ENCODE measurements around the gene TRIM71. TPM values are rescaled to one million over a fixed set of nuclear protein-coding genes. Genes with fewer than 3 reads are reported as not detected.
"Not testable (repeated sequence)": the region's sequence is repeated elsewhere in the genome, so short reads cannot be mapped to it uniquely, and the experiment has no call there.

TRIM71 gene
- total RNA-seq, 1 donor from 2014 or later = 117 TPM

- Mint-ChIP-seq H3K4me1 (ENCODE audit: low read depth, unreplicated experiment) (peaks cover 2% of the 10 kb centered on the region), H3K9me3 (ENCODE audit: unreplicated experiment) (peaks cover 2% of the 10 kb centered on the region), H3K36me3 (ENCODE audit: unreplicated experiment) (peaks cover 5% of the 10 kb centered on the region), H3K27ac (ENCODE audit: unreplicated experiment) (no peak overlapping the region), H3K4me3 (ENCODE audit: unreplicated experiment) (no peak overlapping the region), H3K27me3 (ENCODE audit: unreplicated experiment) (no peaks in the 10 kb centered on the region)
- DNase-seq = no peak
- TF ChIP-seq CTCF (IDR thresholded peaks at IDR 0.05; ENCODE audit: partially characterized antibody, unreplicated experiment) = no peak
These were observed 20.0 kb upstream of the TRIM71 start for GRCh38 chr3:32797776-32798175.

- DNase-seq; H3K27me3 Mint-ChIP-seq (ENCODE audit: unreplicated experiment); H3K9me3 Mint-ChIP-seq (ENCODE audit: unreplicated experiment); H3K4me3 Mint-ChIP-seq (ENCODE audit: unreplicated experiment); H3K4me1 Mint-ChIP-seq (ENCODE audit: low read depth, unreplicated experiment); H3K27ac Mint-ChIP-seq (ENCODE audit: unreplicated experiment); H3K36me3 Mint-ChIP-seq (ENCODE audit: unreplicated experiment): not testable (repeated sequence)
These were observed 16.4 kb upstream of the TRIM71 start for GRCh38 chr3:32801440-32801839.

- H3K36me3 Mint-ChIP-seq (ENCODE audit: unreplicated experiment) = no peaks in the 10 kb centered on the region
- DNase-seq = no peak
- peaks cover 19% of the 10 kb centered on the region for H3K4me1 Mint-ChIP-seq (ENCODE audit: low read depth, unreplicated experiment)
- H3K4me3 Mint-ChIP-seq (ENCODE audit: unreplicated experiment) = peak overlapping the region; percentile 87
- H3K27me3 Mint-ChIP-seq (ENCODE audit: unreplicated experiment) = peaks cover 31% of the 10 kb centered on the region
- TF ChIP-seq CTCF (IDR thresholded peaks at IDR 0.05; ENCODE audit: partially characterized antibody, unreplicated experiment) = no peak
- peaks cover 31% of the 10 kb centered on the region for H3K9me3 Mint-ChIP-seq (ENCODE audit: unreplicated experiment)
- H3K27ac Mint-ChIP-seq (ENCODE audit: unreplicated experiment) = peak overlapping the region; percentile 100
These were observed 4.6 kb upstream of the TRIM71 start for GRCh38 chr3:32813180-32813579.

- peak overlapping the region; percentile 87 for H3K4me3 Mint-ChIP-seq (ENCODE audit: unreplicated experiment)
- H3K27me3 Mint-ChIP-seq (ENCODE audit: unreplicated experiment) = peaks cover 38% of the 10 kb centered on the region
- no peak for TF ChIP-seq CTCF (IDR thresholded peaks at IDR 0.05; ENCODE audit: partially characterized antibody, unreplicated experiment)
- H3K27ac Mint-ChIP-seq (ENCODE audit: unreplicated experiment) = peak overlapping the region; percentile 100
- DNase-seq = no peak
- H3K36me3 Mint-ChIP-seq (ENCODE audit: unreplicated experiment) = peaks cover 6% of the 10 kb centered on the region
- peaks cover 38% of the 10 kb centered on the region for H3K9me3 Mint-ChIP-seq (ENCODE audit: unreplicated experiment)
- peaks cover 19% of the 10 kb centered on the region for H3K4me1 Mint-ChIP-seq (ENCODE audit: low read depth, unreplicated experiment)
These were observed 3.4 kb upstream of the TRIM71 start for GRCh38 chr3:32814361-32814760.

GRCh38 chr3:32815841-32816438 lies 1.9 kb upstream of the TRIM71 start:
- Mint-ChIP-seq H3K4me3 (ENCODE audit: unreplicated experiment) (peak overlapping the region; percentile 87), H3K27me3 (ENCODE audit: unreplicated experiment) (peaks cover 45% of the 10 kb centered on the region), H3K4me1 (ENCODE audit: low read depth, unreplicated experiment) (peaks cover 19% of the 10 kb centered on the region), H3K36me3 (ENCODE audit: unreplicated experiment) (peaks cover 7% of the 10 kb centered on the region), H3K27ac (ENCODE audit: unreplicated experiment) (peak overlapping the region; percentile 100), H3K9me3 (ENCODE audit: unreplicated experiment) (peaks cover 52% of the 10 kb centered on the region)
- DNase-seq = peak; percentile 58
- TF ChIP-seq CTCF (IDR thresholded peaks at IDR 0.05; ENCODE audit: partially characterized antibody, unreplicated experiment) = no peak
